WTC11 (cell line): ENCODE data around the gene SLC9A6. TPM values are rescaled to one million over a fixed set of nuclear protein-coding genes. Genes with fewer than 3 reads are reported as not detected.

Experiments
- ATAC-seq: fragments of 200-7000 bp; cut with Tn5 transposase; 2 replicates; pipeline ENCODE4 v1.10.0; 2021; ENCODE audit warnings: mild to moderate bottlenecking, moderate library complexity
- CTCF ChIA-PET: fragments of 300-600 bp; sonication (Branson Sonifier 250); formaldehyde crosslinking; loops from one replicate; lab custom pipeline; 2021; ENCODE audit warnings: antibody characterized with exemption; lab: Charles Lee
- POLR2A ChIA-PET: fragments of 350-600 bp; sonication (Branson Sonifier 250); formaldehyde crosslinking; loops from one replicate; lab custom pipeline; 2021; ENCODE audit warnings: antibody characterized with exemption; lab: Charles Lee
- DNase-seq: peaks from one replicate; pipeline ENCODE4 v3.0.0; 2021; ENCODE audit warnings: low spot score
- H3K27ac Mint-ChIP-seq: 2 replicates; pipeline ENCODE4 v1.8.0; 2021; ENCODE audit warnings: mixed read lengths
- H3K27me3 Mint-ChIP-seq: 2 replicates; pipeline ENCODE4 v1.8.0; 2021; ENCODE audit warnings: low read depth, mild to moderate bottlenecking, moderate library complexity, mixed read lengths
- H3K36me3 Mint-ChIP-seq: 2 replicates; pipeline ENCODE4 v1.8.0; 2021; ENCODE audit warnings: mixed read lengths
- H3K4me1 Mint-ChIP-seq: 2 replicates; pipeline ENCODE4 v1.8.0; 2022; ENCODE audit warnings: mixed read lengths
- H3K4me3 Mint-ChIP-seq: 2 replicates; pipeline ENCODE4 v1.8.0; 2021; ENCODE audit warnings: mild to moderate bottlenecking, moderate library complexity, mixed read lengths
- H3K9me3 Mint-ChIP-seq: 2 replicates; pipeline ENCODE4 v1.8.0; 2021; ENCODE audit warnings: mixed read lengths
- ELF4 ChIP-seq: sonication (generic); formaldehyde crosslinking; IDR thresholded peaks from 2 replicates; pipeline ENCODE4 v1.8.1; 2022; ENCODE audit warnings: low read depth, mild to moderate bottlenecking, moderate library complexity, missing genetic modification reagents
- FOXK1 ChIP-seq: sonication (generic); formaldehyde crosslinking; IDR thresholded peaks from 2 replicates; pipeline ENCODE4 v1.8.0; 2022; ENCODE audit warnings: mild to moderate bottlenecking, moderate library complexity, missing genetic modification reagents
- MXD4 ChIP-seq: fragments of 250-450 bp; sonication (Bioruptor Pico); IDR thresholded peaks from 2 replicates; pipeline ENCODE4 v1.8.0; 2021; ENCODE audit warnings: mild to moderate bottlenecking, moderate library complexity, borderline replicate concordance
- MYBL2 ChIP-seq: sonication (generic); formaldehyde crosslinking; IDR thresholded peaks from 2 replicates; pipeline ENCODE4 v1.8.1; 2023; ENCODE audit warnings: mild to moderate bottlenecking, moderate library complexity, missing genetic modification reagents
- NFYB ChIP-seq: sonication (generic); formaldehyde crosslinking; conservative IDR thresholded peaks from 2 replicates; pipeline ENCODE4 v1.8.0; 2022; ENCODE audit warnings: low read depth, missing genetic modification reagents
- NR3C1 ChIP-seq: sonication (generic); formaldehyde crosslinking; conservative IDR thresholded peaks from 2 replicates; pipeline ENCODE4 v1.8.1; 2023; ENCODE audit warnings: low read depth, mild to moderate bottlenecking, missing genetic modification reagents
- OVOL2 ChIP-seq: fragments of 250-450 bp; sonication (Bioruptor Pico); IDR thresholded peaks from 2 replicates; pipeline ENCODE4 v1.9.0; 2021; ENCODE audit warnings: mild to moderate bottlenecking, borderline replicate concordance
- RORB ChIP-seq: fragments of 250-450 bp; sonication (Bioruptor Pico); IDR thresholded peaks from 2 replicates; pipeline ENCODE4 v1.9.0; 2021; ENCODE audit warnings: mild to moderate bottlenecking
- SP1 ChIP-seq: sonication (generic); formaldehyde crosslinking; conservative IDR thresholded peaks from 2 replicates; pipeline ENCODE4 v1.8.1; 2022; ENCODE audit warnings: missing genetic modification reagents
- ZNF219 ChIP-seq: sonication (generic); formaldehyde crosslinking; IDR thresholded peaks from 2 replicates; pipeline ENCODE4 v1.8.0; 2023; ENCODE audit warnings: missing genetic modification reagents, mild to moderate bottlenecking, borderline replicate concordance
- total RNA-seq: library from RNA; stranded (reverse); gene quantifications from 3 replicates; pipeline ENCODE4 v1.2.3, GENCODE V29; 2021
- TF ChIP-seq, protein P1 (sequence below): sonication (generic); formaldehyde crosslinking; IDR thresholded peaks from 2 replicates; pipeline ENCODE4 v1.8.1; 2022; ENCODE audit warnings: mild to moderate bottlenecking, moderate library complexity, missing genetic modification reagents
- TF ChIP-seq, protein P2 (sequence below): fragments of 200-600 bp; IDR thresholded peaks from 2 replicates; pipeline ENCODE4 v1.8.0; 2022; ENCODE audit warnings: antibody characterized with exemption
- TF ChIP-seq, protein P3 (sequence below): sonication (generic); formaldehyde crosslinking; IDR thresholded peaks from 2 replicates; pipeline ENCODE4 v1.8.1; 2023; ENCODE audit warnings: mild to moderate bottlenecking, missing genetic modification reagents, moderate library complexity
- TF ChIP-seq, protein P4 (sequence below): sonication (generic); formaldehyde crosslinking; conservative IDR thresholded peaks from 2 replicates; pipeline ENCODE4 v1.8.1; 2023; ENCODE audit warnings: mild to moderate bottlenecking, low read depth, missing genetic modification reagents, moderate library complexity
- TF ChIP-seq, protein P5 (sequence below): sonication (generic); formaldehyde crosslinking; IDR thresholded peaks from 2 replicates; pipeline ENCODE4 v1.8.1; 2022; ENCODE audit warnings: mild to moderate bottlenecking, missing genetic modification reagents, moderate library complexity, borderline replicate concordance
- TF ChIP-seq, protein P6 (sequence below): sonication (generic); formaldehyde crosslinking; IDR thresholded peaks from 2 replicates; pipeline ENCODE4 v1.8.0; 2023; ENCODE audit warnings: missing genetic modification reagents
- TF ChIP-seq, protein P7 (sequence below): sonication (generic); formaldehyde crosslinking; IDR thresholded peaks from 2 replicates; pipeline ENCODE4 v1.8.1; 2023; ENCODE audit warnings: mild to moderate bottlenecking, missing genetic modification reagents
- TF ChIP-seq, protein P8 (sequence below): sonication (generic); formaldehyde crosslinking; IDR thresholded peaks from 2 replicates; pipeline ENCODE4 v1.8.1; 2023; ENCODE audit warnings: mild to moderate bottlenecking, moderate library complexity, missing genetic modification reagents

The SLC9A6 gene
- total RNA-seq, 1 experiment from 2014 or later: 9.6 TPM

DNA sequence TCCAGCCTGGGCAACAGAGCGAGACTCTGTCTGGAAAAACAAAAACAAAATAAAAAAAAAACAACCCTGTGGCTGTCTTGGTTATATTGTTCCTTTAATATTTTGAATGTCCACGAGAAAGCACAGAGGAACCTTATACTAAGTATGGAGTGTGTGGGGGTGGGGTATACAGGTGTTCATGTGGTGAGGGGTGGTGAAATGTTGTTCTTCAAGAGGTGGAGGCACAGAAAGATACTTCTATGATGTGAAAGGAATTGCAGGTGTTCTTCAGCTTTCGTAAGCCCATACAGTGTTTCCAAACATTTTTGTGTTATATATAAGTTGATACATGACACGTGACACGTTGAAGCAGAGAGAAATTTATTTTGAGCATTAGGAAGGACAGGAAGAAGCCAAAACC, 46.4 kb downstream of the SLC9A6 start:
- DNase-seq (no peak), ATAC-seq (no peak)
- Mint-ChIP-seq H3K4me3 (no peak overlapping the region), H3K27ac (no peak overlapping the region), H3K36me3 (peaks cover 4% of the 10 kb centered on the region; the same call in 1 of the 2 replicates), H3K27me3 (no peaks in the 10 kb centered on the region), H3K9me3 (no peaks in the 10 kb centered on the region)
- POLR2A ChIA-PET: no interaction called here
- TF ChIP-seq RORB (CRISPR knock-in tag): no peak
- no peak for TF ChIP-seq SP1 (CRISPR knock-in tag)
- TF ChIP-seq OVOL2: no peak
- TF ChIP-seq, protein P1, sequence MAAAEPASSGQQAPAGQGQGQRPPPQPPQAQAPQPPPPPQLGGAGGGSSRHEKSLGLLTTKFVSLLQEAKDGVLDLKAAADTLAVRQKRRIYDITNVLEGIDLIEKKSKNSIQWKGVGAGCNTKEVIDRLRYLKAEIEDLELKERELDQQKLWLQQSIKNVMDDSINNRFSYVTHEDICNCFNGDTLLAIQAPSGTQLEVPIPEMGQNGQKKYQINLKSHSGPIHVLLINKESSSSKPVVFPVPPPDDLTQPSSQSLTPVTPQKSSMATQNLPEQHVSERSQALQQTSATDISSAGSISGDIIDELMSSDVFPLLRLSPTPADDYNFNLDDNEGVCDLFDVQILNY (CRISPR knock-in tag): no peak
- TF ChIP-seq MXD4 (CRISPR knock-in tag): no peak
- no peak for TF ChIP-seq ELF4 (CRISPR knock-in tag)
- TF ChIP-seq, protein P2, sequence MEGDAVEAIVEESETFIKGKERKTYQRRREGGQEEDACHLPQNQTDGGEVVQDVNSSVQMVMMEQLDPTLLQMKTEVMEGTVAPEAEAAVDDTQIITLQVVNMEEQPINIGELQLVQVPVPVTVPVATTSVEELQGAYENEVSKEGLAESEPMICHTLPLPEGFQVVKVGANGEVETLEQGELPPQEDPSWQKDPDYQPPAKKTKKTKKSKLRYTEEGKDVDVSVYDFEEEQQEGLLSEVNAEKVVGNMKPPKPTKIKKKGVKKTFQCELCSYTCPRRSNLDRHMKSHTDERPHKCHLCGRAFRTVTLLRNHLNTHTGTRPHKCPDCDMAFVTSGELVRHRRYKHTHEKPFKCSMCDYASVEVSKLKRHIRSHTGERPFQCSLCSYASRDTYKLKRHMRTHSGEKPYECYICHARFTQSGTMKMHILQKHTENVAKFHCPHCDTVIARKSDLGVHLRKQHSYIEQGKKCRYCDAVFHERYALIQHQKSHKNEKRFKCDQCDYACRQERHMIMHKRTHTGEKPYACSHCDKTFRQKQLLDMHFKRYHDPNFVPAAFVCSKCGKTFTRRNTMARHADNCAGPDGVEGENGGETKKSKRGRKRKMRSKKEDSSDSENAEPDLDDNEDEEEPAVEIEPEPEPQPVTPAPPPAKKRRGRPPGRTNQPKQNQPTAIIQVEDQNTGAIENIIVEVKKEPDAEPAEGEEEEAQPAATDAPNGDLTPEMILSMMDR: no peak
- no peak for TF ChIP-seq MYBL2 (CRISPR knock-in tag)
- TF ChIP-seq FOXK1 (CRISPR knock-in tag): no peak
- TF ChIP-seq ZNF219 (CRISPR knock-in tag): no peak
- TF ChIP-seq, protein P3, sequence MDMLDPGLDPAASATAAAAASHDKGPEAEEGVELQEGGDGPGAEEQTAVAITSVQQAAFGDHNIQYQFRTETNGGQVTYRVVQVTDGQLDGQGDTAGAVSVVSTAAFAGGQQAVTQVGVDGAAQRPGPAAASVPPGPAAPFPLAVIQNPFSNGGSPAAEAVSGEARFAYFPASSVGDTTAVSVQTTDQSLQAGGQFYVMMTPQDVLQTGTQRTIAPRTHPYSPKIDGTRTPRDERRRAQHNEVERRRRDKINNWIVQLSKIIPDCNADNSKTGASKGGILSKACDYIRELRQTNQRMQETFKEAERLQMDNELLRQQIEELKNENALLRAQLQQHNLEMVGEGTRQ (CRISPR knock-in tag): no peak
- no peak for TF ChIP-seq NFYB (CRISPR knock-in tag)
- TF ChIP-seq, protein P4, sequence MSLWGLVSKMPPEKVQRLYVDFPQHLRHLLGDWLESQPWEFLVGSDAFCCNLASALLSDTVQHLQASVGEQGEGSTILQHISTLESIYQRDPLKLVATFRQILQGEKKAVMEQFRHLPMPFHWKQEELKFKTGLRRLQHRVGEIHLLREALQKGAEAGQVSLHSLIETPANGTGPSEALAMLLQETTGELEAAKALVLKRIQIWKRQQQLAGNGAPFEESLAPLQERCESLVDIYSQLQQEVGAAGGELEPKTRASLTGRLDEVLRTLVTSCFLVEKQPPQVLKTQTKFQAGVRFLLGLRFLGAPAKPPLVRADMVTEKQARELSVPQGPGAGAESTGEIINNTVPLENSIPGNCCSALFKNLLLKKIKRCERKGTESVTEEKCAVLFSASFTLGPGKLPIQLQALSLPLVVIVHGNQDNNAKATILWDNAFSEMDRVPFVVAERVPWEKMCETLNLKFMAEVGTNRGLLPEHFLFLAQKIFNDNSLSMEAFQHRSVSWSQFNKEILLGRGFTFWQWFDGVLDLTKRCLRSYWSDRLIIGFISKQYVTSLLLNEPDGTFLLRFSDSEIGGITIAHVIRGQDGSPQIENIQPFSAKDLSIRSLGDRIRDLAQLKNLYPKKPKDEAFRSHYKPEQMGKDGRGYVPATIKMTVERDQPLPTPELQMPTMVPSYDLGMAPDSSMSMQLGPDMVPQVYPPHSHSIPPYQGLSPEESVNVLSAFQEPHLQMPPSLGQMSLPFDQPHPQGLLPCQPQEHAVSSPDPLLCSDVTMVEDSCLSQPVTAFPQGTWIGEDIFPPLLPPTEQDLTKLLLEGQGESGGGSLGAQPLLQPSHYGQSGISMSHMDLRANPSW (CRISPR knock-in tag): no peak
- TF ChIP-seq, all 79 proteins: peak for 0
- H3K4me1 Mint-ChIP-seq: no peaks in the 10 kb centered on the region
- CTCF ChIA-PET: no interaction called here

DNA sequence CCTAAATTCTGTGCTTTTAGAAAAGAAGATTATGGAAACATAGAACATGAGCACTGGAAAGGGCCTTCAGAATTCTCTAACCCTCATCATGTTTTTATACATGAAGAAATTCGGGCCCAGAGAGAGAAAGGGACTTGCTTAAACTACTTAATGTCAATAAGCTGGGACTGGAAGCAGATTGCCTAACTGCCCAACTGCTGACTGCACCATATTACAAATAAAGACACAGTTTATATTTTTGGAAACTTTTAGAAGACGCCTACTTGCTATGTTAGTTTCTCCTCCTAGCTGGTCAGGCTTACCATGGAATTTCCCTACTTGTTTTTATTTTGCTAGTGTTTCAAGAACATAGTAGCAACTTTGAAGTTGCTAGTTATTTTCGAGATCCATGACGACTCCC, 47.1 kb downstream of the SLC9A6 start:
- H3K9me3 Mint-ChIP-seq: no peaks in the 10 kb centered on the region
- TF ChIP-seq, protein P5, sequence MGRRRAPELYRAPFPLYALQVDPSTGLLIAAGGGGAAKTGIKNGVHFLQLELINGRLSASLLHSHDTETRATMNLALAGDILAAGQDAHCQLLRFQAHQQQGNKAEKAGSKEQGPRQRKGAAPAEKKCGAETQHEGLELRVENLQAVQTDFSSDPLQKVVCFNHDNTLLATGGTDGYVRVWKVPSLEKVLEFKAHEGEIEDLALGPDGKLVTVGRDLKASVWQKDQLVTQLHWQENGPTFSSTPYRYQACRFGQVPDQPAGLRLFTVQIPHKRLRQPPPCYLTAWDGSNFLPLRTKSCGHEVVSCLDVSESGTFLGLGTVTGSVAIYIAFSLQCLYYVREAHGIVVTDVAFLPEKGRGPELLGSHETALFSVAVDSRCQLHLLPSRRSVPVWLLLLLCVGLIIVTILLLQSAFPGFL (CRISPR knock-in tag): no peak
- TF ChIP-seq, protein P4 (CRISPR knock-in tag): no peak
- TF ChIP-seq, protein P6, sequence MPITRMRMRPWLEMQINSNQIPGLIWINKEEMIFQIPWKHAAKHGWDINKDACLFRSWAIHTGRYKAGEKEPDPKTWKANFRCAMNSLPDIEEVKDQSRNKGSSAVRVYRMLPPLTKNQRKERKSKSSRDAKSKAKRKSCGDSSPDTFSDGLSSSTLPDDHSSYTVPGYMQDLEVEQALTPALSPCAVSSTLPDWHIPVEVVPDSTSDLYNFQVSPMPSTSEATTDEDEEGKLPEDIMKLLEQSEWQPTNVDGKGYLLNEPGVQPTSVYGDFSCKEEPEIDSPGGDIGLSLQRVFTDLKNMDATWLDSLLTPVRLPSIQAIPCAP (CRISPR knock-in tag): no peak
- TF ChIP-seq NR3C1 (no peak), ELF4 (CRISPR knock-in tag) (no peak)
- TF ChIP-seq, protein P7, sequence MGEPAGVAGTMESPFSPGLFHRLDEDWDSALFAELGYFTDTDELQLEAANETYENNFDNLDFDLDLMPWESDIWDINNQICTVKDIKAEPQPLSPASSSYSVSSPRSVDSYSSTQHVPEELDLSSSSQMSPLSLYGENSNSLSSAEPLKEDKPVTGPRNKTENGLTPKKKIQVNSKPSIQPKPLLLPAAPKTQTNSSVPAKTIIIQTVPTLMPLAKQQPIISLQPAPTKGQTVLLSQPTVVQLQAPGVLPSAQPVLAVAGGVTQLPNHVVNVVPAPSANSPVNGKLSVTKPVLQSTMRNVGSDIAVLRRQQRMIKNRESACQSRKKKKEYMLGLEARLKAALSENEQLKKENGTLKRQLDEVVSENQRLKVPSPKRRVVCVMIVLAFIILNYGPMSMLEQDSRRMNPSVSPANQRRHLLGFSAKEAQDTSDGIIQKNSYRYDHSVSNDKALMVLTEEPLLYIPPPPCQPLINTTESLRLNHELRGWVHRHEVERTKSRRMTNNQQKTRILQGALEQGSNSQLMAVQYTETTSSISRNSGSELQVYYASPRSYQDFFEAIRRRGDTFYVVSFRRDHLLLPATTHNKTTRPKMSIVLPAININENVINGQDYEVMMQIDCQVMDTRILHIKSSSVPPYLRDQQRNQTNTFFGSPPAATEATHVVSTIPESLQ (CRISPR knock-in tag): no peak
- TF ChIP-seq, protein P3 (CRISPR knock-in tag): no peak
- TF ChIP-seq, protein P8, sequence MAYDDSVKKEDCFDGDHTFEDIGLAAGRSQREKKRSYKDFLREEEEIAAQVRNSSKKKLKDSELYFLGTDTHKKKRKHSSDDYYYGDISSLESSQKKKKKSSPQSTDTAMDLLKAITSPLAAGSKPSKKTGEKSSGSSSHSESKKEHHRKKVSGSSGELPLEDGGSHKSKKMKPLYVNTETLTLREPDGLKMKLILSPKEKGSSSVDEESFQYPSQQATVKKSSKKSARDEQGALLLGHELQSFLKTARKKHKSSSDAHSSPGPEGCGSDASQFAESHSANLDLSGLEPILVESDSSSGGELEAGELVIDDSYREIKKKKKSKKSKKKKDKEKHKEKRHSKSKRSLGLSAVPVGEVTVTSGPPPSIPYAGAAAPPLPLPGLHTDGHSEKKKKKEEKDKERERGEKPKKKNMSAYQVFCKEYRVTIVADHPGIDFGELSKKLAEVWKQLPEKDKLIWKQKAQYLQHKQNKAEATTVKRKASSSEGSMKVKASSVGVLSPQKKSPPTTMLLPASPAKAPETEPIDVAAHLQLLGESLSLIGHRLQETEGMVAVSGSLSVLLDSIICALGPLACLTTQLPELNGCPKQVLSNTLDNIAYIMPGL (CRISPR knock-in tag): no peak

More for the DNA sequence above, 47.1 kb downstream of the SLC9A6 start:
- CTCF ChIA-PET: no interaction called here
- Mint-ChIP-seq H3K27ac (no peak overlapping the region), H3K36me3 (peaks cover 4% of the 10 kb centered on the region; the same call in 1 of the 2 replicates), H3K27me3 (no peaks in the 10 kb centered on the region), H3K4me1 (no peaks in the 10 kb centered on the region), H3K4me3 (no peak overlapping the region)
- POLR2A ChIA-PET: no interaction called here
- DNase-seq (no peak), ATAC-seq (no peak)
